Measurements from ENCODE around the gene CDPF1. TPM values are rescaled to one million over a fixed set of nuclear protein-coding genes. Genes with fewer than 3 reads are reported as not detected.

The CDPF1 gene
- total RNA-seq, 1 donor from 2014 or later: 10.0 TPM

- no peak for TF ChIP-seq CTCF (IDR thresholded peaks at IDR 0.05; ENCODE audit: unreplicated experiment)
- no peak overlapping the region for H3K27ac Mint-ChIP-seq
- no peak overlapping the region for H3K4me3 Mint-ChIP-seq (ENCODE audit: low read depth)
- peaks cover 69% of the 10 kb centered on the region for H3K27me3 Mint-ChIP-seq
- peaks cover 31% of the 10 kb centered on the region for H3K9me3 Mint-ChIP-seq (ENCODE audit: low read depth)
- no peaks in the 10 kb centered on the region for H3K4me1 Mint-ChIP-seq (ENCODE audit: low read depth)
- H3K36me3 Mint-ChIP-seq (ENCODE audit: insufficient read depth): peaks cover 13% of the 10 kb centered on the region
- DNase-seq (ENCODE audit: low spot score, unreplicated experiment): no peak
Observed at GRCh38 chr22:46260038-46260437, 9.9 kb upstream of the CDPF1 start.

- TF ChIP-seq CTCF (IDR thresholded peaks at IDR 0.05; ENCODE audit: unreplicated experiment): no peak
- peaks cover 31% of the 10 kb centered on the region for H3K9me3 Mint-ChIP-seq (ENCODE audit: low read depth)
- H3K27me3 Mint-ChIP-seq: peaks cover 67% of the 10 kb centered on the region
- peaks cover 12% of the 10 kb centered on the region for H3K36me3 Mint-ChIP-seq (ENCODE audit: insufficient read depth)
- H3K4me3 Mint-ChIP-seq (ENCODE audit: low read depth): no peak overlapping the region
- no peaks in the 10 kb centered on the region for H3K4me1 Mint-ChIP-seq (ENCODE audit: low read depth)
- H3K27ac Mint-ChIP-seq: no peak overlapping the region
- DNase-seq (ENCODE audit: low spot score, unreplicated experiment): no peak
Observed at GRCh38 chr22:46259374-46259773, 9.3 kb upstream of the CDPF1 start.

GRCh38 chr22:46256358-46256958, 6.4 kb upstream of the CDPF1 start:
- Mint-ChIP-seq H3K4me3 (ENCODE audit: low read depth) (no peak overlapping the region), H3K36me3 (ENCODE audit: insufficient read depth) (peaks cover 2% of the 10 kb centered on the region), H3K27me3 (peaks cover 44% of the 10 kb centered on the region), H3K27ac (no peak overlapping the region), H3K9me3 (ENCODE audit: low read depth) (peaks cover 21% of the 10 kb centered on the region), H3K4me1 (ENCODE audit: low read depth) (peaks cover 2% of the 10 kb centered on the region)
- TF ChIP-seq CTCF (IDR thresholded peaks at IDR 0.05; ENCODE audit: unreplicated experiment): no peak
- DNase-seq (ENCODE audit: low spot score, unreplicated experiment): no peak

- TF ChIP-seq CTCF (IDR thresholded peaks at IDR 0.05; ENCODE audit: unreplicated experiment): no peak
- Mint-ChIP-seq H3K27me3 (peaks cover 4% of the 10 kb centered on the region), H3K36me3 (ENCODE audit: insufficient read depth) (peaks cover 1% of the 10 kb centered on the region), H3K9me3 (ENCODE audit: low read depth) (peaks cover 6% of the 10 kb centered on the region), H3K4me3 (ENCODE audit: low read depth) (peak overlapping the region; percentile 77), H3K4me1 (ENCODE audit: low read depth) (peaks cover 8% of the 10 kb centered on the region), H3K27ac (no peak overlapping the region)
- DNase-seq (ENCODE audit: low spot score, unreplicated experiment): no peak
Observed at GRCh38 chr22:46251816-46252380, 1.8 kb upstream of the CDPF1 start.

GRCh38 chr22:46251266-46251665, 1.2 kb upstream of the CDPF1 start:
- no peaks in the 10 kb centered on the region for H3K9me3 Mint-ChIP-seq (ENCODE audit: low read depth)
- TF ChIP-seq CTCF (IDR thresholded peaks at IDR 0.05; ENCODE audit: unreplicated experiment): no peak
- no peak overlapping the region for H3K27ac Mint-ChIP-seq
- no peak for DNase-seq (ENCODE audit: low spot score, unreplicated experiment)
- no peaks in the 10 kb centered on the region for H3K27me3 Mint-ChIP-seq
- peaks cover 1% of the 10 kb centered on the region for H3K36me3 Mint-ChIP-seq (ENCODE audit: insufficient read depth)
- H3K4me1 Mint-ChIP-seq (ENCODE audit: low read depth): peaks cover 8% of the 10 kb centered on the region
- peak overlapping the region; percentile 77 for H3K4me3 Mint-ChIP-seq (ENCODE audit: low read depth)

Data from progenitor cell of endocrine pancreas (in vitro differentiated cells).